SK-N-SH (cell line): ENCODE results near the gene GLOD4. TPM values are rescaled to one million over a fixed set of nuclear protein-coding genes. Genes with fewer than 3 reads are reported as not detected.
A peak's percentile ranks its signal among the peaks of the same experiment; 100 is the strongest.

Experiments
- CTCF ChIA-PET: fragments of 300-600, 350-600 bp; formaldehyde crosslinking; extraction: SDS; loops from one replicate; lab custom pipeline; 2021; lab: Yijun Ruan, JAX
- POLR2A ChIA-PET: fragments of 350-600 bp; sonication (Branson Sonifier 250); formaldehyde crosslinking; extraction: SDS; loops from one replicate; lab custom pipeline; 2020; ENCODE audit warnings: antibody characterized with exemption, inconsistent platforms; lab: Yijun Ruan, JAX
- DNase-seq: peaks from one replicate; pipeline ENCODE4 v3.0.0; 2012
- H2AFZ ChIP-seq: fragments of 200-600 bp; sonication (generic); 2 replicates; pipeline ENCODE4 v1.8.1; 2016; ENCODE audit warnings: antibody characterized with exemption, mild to moderate bottlenecking, low read depth
- H3F3A ChIP-seq: fragments of 200-600 bp; sonication (generic); replicated peaks from 2 replicates; pipeline ENCODE3; 2016; ENCODE audit warnings: antibody characterized with exemption, mild to moderate bottlenecking; ENCODE audit not compliant: insufficient read depth
- H3K27ac ChIP-seq, 2 experiments: fragments of 200-500 bp in 1 of 2; fragments of 200-600 bp in 1 of 2; sonication (Bioruptor generic) in 1 of 2; sonication (generic), shearing (Covaris generic) in 1 of 2; 2 replicates each; pipeline versions ENCODE4 v1.5.1 to v1.6.1; 2014 to 2016; ENCODE audit warnings: low read depth in 2 of 2, inconsistent platforms in 1 of 2, low read length in 1 of 2, mild to moderate bottlenecking in 1 of 2, mixed read lengths in 1 of 2
- H3K27me3 ChIP-seq: fragments of 200-600 bp; sonication (generic), shearing (Covaris generic); 2 replicates; pipeline ENCODE4 v1.6.1; 2016; ENCODE audit warnings: mixed run types; ENCODE audit not compliant: insufficient read depth
- H3K36me3 ChIP-seq, 2 experiments: fragments of 200-500 bp in 1 of 2; fragments of 200-600 bp in 1 of 2; sonication (Bioruptor generic) in 1 of 2; sonication (generic) in 1 of 2; replicated peaks in 1 of 2; 2 replicates each; pipeline versions ENCODE3 to v1.5.1; 2014 to 2016; ENCODE audit warnings: low read length in 1 of 2, mild to moderate bottlenecking in 1 of 2; ENCODE audit not compliant: insufficient read depth in 2 of 2, control insufficient read depth in 1 of 2
- H3K4me1 ChIP-seq, 2 experiments: fragments of 200-500 bp in 1 of 2; fragments of 200-600 bp in 1 of 2; sonication (Bioruptor generic) in 1 of 2; sonication (generic), shearing (Covaris generic) in 1 of 2; 2 replicates each; pipeline versions ENCODE4 v1.5.1 to v1.6.1; 2014 to 2016; ENCODE audit warnings: low read depth in 1 of 2, low read length in 1 of 2, mixed run types in 1 of 2; ENCODE audit not compliant: insufficient read depth in 2 of 2, control insufficient read depth in 1 of 2
- H3K4me2 ChIP-seq: fragments of 200-600 bp; sonication (generic), shearing (Covaris generic); 2 replicates; pipeline ENCODE4 v1.6.1; 2017; ENCODE audit warnings: mixed run types
- H3K4me3 ChIP-seq, 2 experiments: fragments of 200-500 bp in 1 of 2; fragments of 200-600 bp in 1 of 2; sonication (Bioruptor generic) in 1 of 2; sonication (generic), shearing (Covaris generic) in 1 of 2; 2 replicates each; pipeline versions ENCODE4 v1.5.1 to v1.8.1; 2014 to 2016; ENCODE audit warnings: low read depth in 2 of 2, inconsistent platforms in 1 of 2, low read length in 1 of 2, mild to moderate bottlenecking in 1 of 2, mixed read lengths in 1 of 2, moderate library complexity in 1 of 2
- H3K79me2 ChIP-seq: fragments of 200-600 bp; sonication (generic); 2 replicates; pipeline ENCODE4 v1.8.1; 2017; ENCODE audit warnings: mild to moderate bottlenecking; ENCODE audit not compliant: insufficient read depth
- H3K9ac ChIP-seq: fragments of 200-600 bp; sonication (generic); 2 replicates; pipeline ENCODE4 v1.6.1; 2017; ENCODE audit warnings: mixed run types
- H3K9me2 ChIP-seq: fragments of 200-600 bp; sonication (generic); 2 replicates; pipeline ENCODE4 v1.6.1; 2017; ENCODE audit warnings: mixed run types
- H3K9me3 ChIP-seq: fragments of 200-600 bp; sonication (generic); 2 replicates; pipeline ENCODE4 v1.6.1; 2017; ENCODE audit warnings: mixed run types, mild to moderate bottlenecking, moderate library complexity
- H4K20me1 ChIP-seq: fragments of 200-600 bp; sonication (generic); 2 replicates; pipeline ENCODE4 v1.6.1; 2017; ENCODE audit warnings: mild to moderate bottlenecking, mixed run types; ENCODE audit not compliant: insufficient read depth
- CHD2 ChIP-seq: fragments of 150-350 bp; IDR thresholded peaks from 2 replicates; pipeline ENCODE4 v1.6.1; 2018; ENCODE audit warnings: low read length; ENCODE audit not compliant: partially characterized antibody
- CTCF ChIP-seq: fragments of 200-600 bp; sonication (generic); IDR thresholded peaks from 2 replicates; pipeline ENCODE4 v1.6.1; 2017; ENCODE audit warnings: antibody characterized with exemption, mild to moderate bottlenecking, moderate library complexity
- ELF1 ChIP-seq: IDR thresholded peaks from 2 replicates; pipeline ENCODE4 v1.4.0; 2012
- EZH2phosphoT487 ChIP-seq: fragments of 200-600 bp; sonication (generic); IDR thresholded peaks from 2 replicates; pipeline ENCODE4 v1.6.1; 2017; ENCODE audit warnings: low read depth, mixed run types, mild to moderate bottlenecking, antibody characterized with exemption, moderate library complexity, borderline replicate concordance
- FOSL2 ChIP-seq: IDR thresholded peaks from 2 replicates; pipeline ENCODE4 v1.4.0; 2012; ENCODE audit warnings: low read depth, mild to moderate bottlenecking, moderate library complexity, borderline replicate concordance
- FOXJ3 ChIP-seq: sonication (generic); formaldehyde crosslinking; IDR thresholded peaks from 2 replicates; pipeline ENCODE4 v1.5.1; 2020; ENCODE audit warnings: mild to moderate bottlenecking, missing genetic modification reagents
- FOXM1 ChIP-seq: IDR thresholded peaks from 2 replicates; pipeline ENCODE4 v1.4.0; 2012; ENCODE audit warnings: low read depth, mild to moderate bottlenecking
- GABPA ChIP-seq: IDR thresholded peaks from 2 replicates; pipeline ENCODE4 v1.4.0; 2012; ENCODE audit warnings: low read depth, mild to moderate bottlenecking
- IRF3 ChIP-seq: fragments of 150-350 bp; IDR thresholded peaks from 2 replicates; pipeline ENCODE4 v1.6.1; 2016; ENCODE audit warnings: mild to moderate bottlenecking, low read depth, low read length
- JUND ChIP-seq: IDR thresholded peaks from 2 replicates; pipeline ENCODE4 v1.4.0; 2012
- MEF2A ChIP-seq: IDR thresholded peaks from 2 replicates; pipeline ENCODE4 v1.4.0; 2012; ENCODE audit warnings: low read depth, borderline replicate concordance
- NFIC ChIP-seq: IDR thresholded peaks from 2 replicates; pipeline ENCODE4 v1.4.0; 2012; ENCODE audit warnings: borderline replicate concordance
- POLR2AphosphoS5 ChIP-seq: IDR thresholded peaks from 2 replicates; pipeline ENCODE4 v1.6.1; 2012; ENCODE audit warnings: low read depth, low read length
- RCOR1 ChIP-seq: fragments of 150-350 bp; IDR thresholded peaks from 2 replicates; pipeline ENCODE4 v1.6.1; 2017; ENCODE audit warnings: antibody characterized with exemption, low read length
- RFX5 ChIP-seq: IDR thresholded peaks from 2 replicates; pipeline ENCODE4 v1.6.1; 2012; ENCODE audit warnings: mild to moderate bottlenecking, improper control_type of control experiment, low read length
- SIN3A ChIP-seq: IDR thresholded peaks from 2 replicates; pipeline ENCODE4 v1.6.1; 2012; ENCODE audit warnings: low read depth, mild to moderate bottlenecking, low read length, moderate library complexity, borderline replicate concordance
- SMC3 ChIP-seq: IDR thresholded peaks from 2 replicates; pipeline ENCODE4 v1.6.1; 2012; ENCODE audit warnings: low read depth, low read length, improper control_type of control experiment
- WGBS: methylation state at CpG from one replicate; pipeline ENCODE4 v1.1.6; 2017; ENCODE audit warnings: low lambda C conversion rate; 5-methylcytosine and 5-hydroxymethylcytosine counted together
- polyA plus RNA-seq, 3 experiments: library from polyadenylated mRNA; depleted of rRNA; stranded (reverse); fragments of >200 nt; gene quantifications; 2 replicates each; pipeline ENCODE4 v1.2.3, GENCODE V29; 2012
- TF ChIP-seq, protein P1 (sequence below): fragments of 150-350 bp; IDR thresholded peaks from 2 replicates; pipeline ENCODE4 v1.6.1; 2017; ENCODE audit warnings: antibody characterized with exemption, low read length, low read depth, borderline replicate concordance
- TF ChIP-seq, protein P2 (sequence below): IDR thresholded peaks from 2 replicates; pipeline ENCODE4 v1.4.0; 2012; ENCODE audit warnings: low read depth

Gene GLOD4
- polyA plus RNA-seq, 1 of the 3 experiments (the other 2 are of a cell fraction): 34.3 TPM

DNA sequence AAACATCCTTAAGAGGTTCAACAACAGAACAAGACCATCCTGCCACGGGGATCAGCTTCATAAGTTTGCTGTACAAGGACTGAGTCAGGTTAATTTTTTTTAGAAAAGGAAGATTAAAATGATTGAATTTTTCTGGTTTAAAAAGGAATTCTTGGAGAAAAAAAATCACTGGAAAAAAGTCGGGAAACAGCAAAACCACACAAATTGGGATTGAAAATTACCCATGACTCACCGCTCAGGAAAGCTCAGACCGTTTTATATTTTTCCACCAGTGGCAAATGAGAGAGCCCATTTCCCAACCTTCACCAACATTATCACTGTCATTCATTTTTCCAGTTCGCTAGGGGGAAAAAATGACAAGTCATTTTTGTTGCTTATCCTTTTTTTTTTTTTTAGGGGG, 46.7 kb upstream of the GLOD4 start:
- Histone ChIP-seq H3K9me3 (no peaks in the 10 kb centered on the region), H3K36me3 (no peaks in the 10 kb centered on the region), H3K79me2 (no peaks in the 10 kb centered on the region), H3K4me1 (no peaks in the 10 kb centered on the region), H3F3A (no peaks in the 10 kb centered on the region), H4K20me1 (no peaks in the 10 kb centered on the region), H2AFZ (no peak overlapping the region), H3K9me2 (no peaks in the 10 kb centered on the region), H3K27me3 (peaks cover 38% of the 10 kb centered on the region; the same call in 1 of the 2 replicates), H3K4me2 (no peak overlapping the region), H3K4me3 (no peak overlapping the region)
- WGBS: 40% methylated on average over 5 of the region's 5 CpGs
- CTCF ChIA-PET: no interaction called here
- POLR2A ChIA-PET: no interaction called here
- no peak for DNase-seq
- TF ChIP-seq POLR2AphosphoS5 (no peak), IRF3 (no peak)
- TF ChIP-seq, all 33 proteins: peak for 0
- Histone ChIP-seq H3K9ac (no peak overlapping the region), H3K27ac (peak overlapping the region in 1 of 2 experiments; percentile 40; a peak in 1 of 4 replicates)

DNA sequence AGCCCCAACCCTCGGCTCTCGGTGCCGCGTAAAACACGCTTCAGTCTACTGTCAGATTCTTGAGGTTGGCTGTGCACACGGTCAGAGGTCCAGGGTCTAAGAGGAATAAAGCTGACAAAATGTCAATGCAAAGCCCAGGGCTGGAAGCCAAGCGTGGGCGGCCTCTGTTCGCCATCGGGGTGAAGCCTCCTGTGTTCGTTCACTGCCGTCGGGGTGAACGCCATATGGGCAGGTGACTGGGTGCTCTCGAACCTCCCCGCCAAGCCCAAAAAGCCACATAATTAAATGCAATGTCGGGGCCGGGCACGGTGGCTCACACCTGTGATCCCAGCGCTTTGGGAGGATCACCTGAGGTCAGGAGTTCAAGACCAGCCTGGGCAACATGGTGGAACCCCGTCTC, 44.7 kb upstream of the GLOD4 start:
- ChIA-PET POLR2A (no interaction called here), CTCF (no interaction called here)
- H4K20me1 ChIP-seq: no peaks in the 10 kb centered on the region
- TF ChIP-seq FOXJ3 (CRISPR knock-in tag) (no peak), FOXM1 (no peak), CHD2 (no peak), NFIC (no peak), FOSL2 (no peak), CTCF (no peak), MEF2A (no peak), RFX5 (no peak), GABPA (no peak), SIN3A (no peak), ELF1 (no peak), SMC3 (no peak), JUND (no peak), RCOR1 (no peak), EZH2phosphoT487 (no peak)
- TF ChIP-seq, protein P1, sequence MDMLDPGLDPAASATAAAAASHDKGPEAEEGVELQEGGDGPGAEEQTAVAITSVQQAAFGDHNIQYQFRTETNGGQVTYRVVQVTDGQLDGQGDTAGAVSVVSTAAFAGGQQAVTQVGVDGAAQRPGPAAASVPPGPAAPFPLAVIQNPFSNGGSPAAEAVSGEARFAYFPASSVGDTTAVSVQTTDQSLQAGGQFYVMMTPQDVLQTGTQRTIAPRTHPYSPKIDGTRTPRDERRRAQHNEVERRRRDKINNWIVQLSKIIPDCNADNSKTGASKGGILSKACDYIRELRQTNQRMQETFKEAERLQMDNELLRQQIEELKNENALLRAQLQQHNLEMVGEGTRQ: no peak
- TF ChIP-seq, protein P2, sequence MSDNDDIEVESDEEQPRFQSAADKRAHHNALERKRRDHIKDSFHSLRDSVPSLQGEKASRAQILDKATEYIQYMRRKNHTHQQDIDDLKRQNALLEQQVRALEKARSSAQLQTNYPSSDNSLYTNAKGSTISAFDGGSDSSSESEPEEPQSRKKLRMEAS: no peak
- TF ChIP-seq, all 33 proteins: peak for 0
- no peaks in the 10 kb centered on the region for H3K9me2 ChIP-seq
- no peak for DNase-seq
- H3K36me3 ChIP-seq: no peaks in the 10 kb centered on the region
- no peaks in the 10 kb centered on the region for H3F3A ChIP-seq
- H3K27ac ChIP-seq: no peak overlapping the region
- no peak overlapping the region for H3K4me2 ChIP-seq
- 89% methylated on average over 20 of the region's 21 CpGs for WGBS
- H3K27me3 ChIP-seq: peaks cover 37% of the 10 kb centered on the region; the same call in 1 of the 2 replicates
- no peak overlapping the region for H2AFZ ChIP-seq
- no peak overlapping the region for H3K4me3 ChIP-seq
- no peaks in the 10 kb centered on the region for H3K79me2 ChIP-seq
- no peak overlapping the region for H3K9ac ChIP-seq
- H3K4me1 ChIP-seq: no peaks in the 10 kb centered on the region
- H3K9me3 ChIP-seq: no peaks in the 10 kb centered on the region
